Measurements from ENCODE around the gene TINCR.

DNA sequence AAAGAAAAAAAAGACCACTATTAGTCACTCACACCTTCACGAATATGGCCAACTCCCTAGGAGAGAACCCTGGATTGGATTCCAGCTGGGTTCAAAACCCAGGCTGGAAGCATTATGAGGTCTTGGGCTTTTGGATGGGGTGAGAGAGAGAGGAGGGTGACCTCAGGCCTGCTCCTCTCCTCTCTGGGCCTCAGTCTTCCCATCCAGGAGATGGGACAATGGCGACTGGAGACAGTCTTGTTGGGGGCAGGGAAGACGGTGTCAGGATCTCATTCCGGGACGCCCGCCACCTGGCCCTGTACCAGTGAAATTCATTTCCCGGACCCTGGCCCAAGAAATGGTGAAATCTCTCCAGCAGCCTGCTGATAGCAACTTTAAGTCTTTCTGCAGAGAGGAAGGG lies 26.3 kb downstream of the TINCR start:
- TF ChIP-seq, protein P1, sequence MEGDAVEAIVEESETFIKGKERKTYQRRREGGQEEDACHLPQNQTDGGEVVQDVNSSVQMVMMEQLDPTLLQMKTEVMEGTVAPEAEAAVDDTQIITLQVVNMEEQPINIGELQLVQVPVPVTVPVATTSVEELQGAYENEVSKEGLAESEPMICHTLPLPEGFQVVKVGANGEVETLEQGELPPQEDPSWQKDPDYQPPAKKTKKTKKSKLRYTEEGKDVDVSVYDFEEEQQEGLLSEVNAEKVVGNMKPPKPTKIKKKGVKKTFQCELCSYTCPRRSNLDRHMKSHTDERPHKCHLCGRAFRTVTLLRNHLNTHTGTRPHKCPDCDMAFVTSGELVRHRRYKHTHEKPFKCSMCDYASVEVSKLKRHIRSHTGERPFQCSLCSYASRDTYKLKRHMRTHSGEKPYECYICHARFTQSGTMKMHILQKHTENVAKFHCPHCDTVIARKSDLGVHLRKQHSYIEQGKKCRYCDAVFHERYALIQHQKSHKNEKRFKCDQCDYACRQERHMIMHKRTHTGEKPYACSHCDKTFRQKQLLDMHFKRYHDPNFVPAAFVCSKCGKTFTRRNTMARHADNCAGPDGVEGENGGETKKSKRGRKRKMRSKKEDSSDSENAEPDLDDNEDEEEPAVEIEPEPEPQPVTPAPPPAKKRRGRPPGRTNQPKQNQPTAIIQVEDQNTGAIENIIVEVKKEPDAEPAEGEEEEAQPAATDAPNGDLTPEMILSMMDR (IDR thresholded peaks at IDR 0.05; ENCODE audit: low read depth, low read length, poor library complexity, severe bottlenecking), result no peak
- TF ChIP-seq EZH2phosphoT487 (IDR thresholded peaks at IDR 0.05; ENCODE audit: borderline replicate concordance, low read length), result no peak

Measured in DOHH2 (cell line).